GM21360 (cell line): ENCODE data around the gene KISS1R.
A peak's percentile ranks its signal among the peaks of the same experiment; 100 is the strongest.
"Not testable (repeated sequence)": the region's sequence is repeated elsewhere in the genome, so short reads cannot be mapped to it uniquely, and the experiment has no call there.

ENCODE experiments used
- ATAC-seq: cut with Tn5 transposase; IDR thresholded peaks from one replicate; pipeline ENCODE4 v1.9.1; 2021; ENCODE audit warnings: mild to moderate bottlenecking, moderate library complexity; ENCODE audit not compliant: unreplicated experiment

KISS1R gene

GRCh38 chr19:881385-882071 lies 35.6 kb upstream of the KISS1R start:
- no peak for ATAC-seq

GRCh38 chr19:882871-883497 lies 34.1 kb upstream of the KISS1R start:
- ATAC-seq, result no peak

- ATAC-seq, result no peak
Measured at GRCh38 chr19:883661-884211, 33.4 kb upstream of the KISS1R start.

- ATAC-seq, result no peak
Measured at GRCh38 chr19:884420-885211, 32.5 kb upstream of the KISS1R start.

DNA sequence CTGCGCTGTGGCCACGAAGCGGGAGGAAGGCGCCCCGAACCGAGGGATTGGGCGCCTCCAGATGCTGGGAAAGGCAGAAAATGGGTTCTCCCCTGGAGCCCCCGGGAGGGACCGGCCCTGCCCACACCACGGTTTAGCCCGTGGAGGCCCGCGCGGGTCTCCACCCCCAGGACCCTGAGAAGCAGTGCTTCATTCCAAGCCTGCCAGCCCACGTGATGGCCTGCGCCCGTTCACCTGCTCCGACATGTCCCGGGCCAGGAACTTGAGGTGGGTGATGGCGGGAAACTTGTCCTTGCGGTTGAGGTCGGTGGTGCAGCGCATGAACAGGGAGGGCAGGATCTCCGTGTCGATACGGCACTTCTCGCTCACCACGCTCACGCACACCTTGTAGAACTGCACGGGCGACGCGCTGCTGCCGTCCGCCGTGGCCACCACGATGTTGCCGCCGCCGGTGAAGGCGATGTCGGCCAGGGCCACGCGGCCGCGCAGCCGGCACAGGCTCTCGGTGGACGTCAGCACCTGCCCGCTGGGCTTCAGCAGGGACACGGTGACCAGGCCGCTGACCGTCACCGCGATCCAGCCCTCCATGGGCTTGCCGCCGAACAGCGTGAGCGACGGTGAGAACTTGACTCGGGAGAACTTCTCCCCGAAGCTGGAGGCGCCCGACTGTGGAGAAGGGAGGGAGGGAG lies 31.5 kb upstream of the KISS1R start:
- no peak for ATAC-seq

DNA sequence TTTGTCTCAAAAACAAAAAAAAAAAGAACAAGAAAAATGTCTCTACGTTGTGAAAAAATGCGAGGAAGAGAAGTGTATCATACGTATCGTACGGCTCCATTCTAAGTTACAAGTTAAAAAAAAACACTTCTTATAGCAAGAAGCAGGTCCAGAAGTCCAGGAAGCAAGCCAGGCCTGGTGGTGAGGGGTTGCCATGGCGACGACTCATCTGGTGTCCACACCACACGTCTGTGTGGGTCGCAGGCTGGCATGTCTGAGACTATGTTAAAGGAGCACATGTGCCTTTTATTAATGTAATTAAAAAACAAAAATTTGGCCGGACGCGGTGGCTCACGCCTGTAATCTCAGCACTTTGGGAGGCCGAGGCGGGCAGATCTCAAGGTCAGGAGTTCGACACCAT lies 30.1 kb upstream of the KISS1R start:
- no peak for ATAC-seq

DNA sequence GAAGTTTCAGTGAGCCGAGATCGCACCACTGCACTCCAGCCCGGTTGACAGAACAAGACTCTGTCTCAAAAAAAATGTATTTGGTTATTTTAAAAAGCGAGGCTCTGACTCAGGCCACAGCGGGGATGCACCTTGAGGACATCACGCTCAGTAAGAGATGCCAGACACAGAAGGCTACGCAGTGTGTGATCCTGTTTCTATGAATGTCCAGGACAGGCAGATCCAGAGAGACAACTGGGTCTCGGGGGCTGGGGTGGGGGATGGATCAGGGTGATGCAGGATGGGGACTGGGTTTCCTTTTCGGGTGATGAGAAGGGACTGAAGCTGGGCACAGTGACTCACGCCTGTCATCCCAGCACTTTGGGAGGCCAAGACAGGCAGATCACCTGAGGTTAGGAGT lies 29.5 kb upstream of the KISS1R start:
- no peak for ATAC-seq

DNA sequence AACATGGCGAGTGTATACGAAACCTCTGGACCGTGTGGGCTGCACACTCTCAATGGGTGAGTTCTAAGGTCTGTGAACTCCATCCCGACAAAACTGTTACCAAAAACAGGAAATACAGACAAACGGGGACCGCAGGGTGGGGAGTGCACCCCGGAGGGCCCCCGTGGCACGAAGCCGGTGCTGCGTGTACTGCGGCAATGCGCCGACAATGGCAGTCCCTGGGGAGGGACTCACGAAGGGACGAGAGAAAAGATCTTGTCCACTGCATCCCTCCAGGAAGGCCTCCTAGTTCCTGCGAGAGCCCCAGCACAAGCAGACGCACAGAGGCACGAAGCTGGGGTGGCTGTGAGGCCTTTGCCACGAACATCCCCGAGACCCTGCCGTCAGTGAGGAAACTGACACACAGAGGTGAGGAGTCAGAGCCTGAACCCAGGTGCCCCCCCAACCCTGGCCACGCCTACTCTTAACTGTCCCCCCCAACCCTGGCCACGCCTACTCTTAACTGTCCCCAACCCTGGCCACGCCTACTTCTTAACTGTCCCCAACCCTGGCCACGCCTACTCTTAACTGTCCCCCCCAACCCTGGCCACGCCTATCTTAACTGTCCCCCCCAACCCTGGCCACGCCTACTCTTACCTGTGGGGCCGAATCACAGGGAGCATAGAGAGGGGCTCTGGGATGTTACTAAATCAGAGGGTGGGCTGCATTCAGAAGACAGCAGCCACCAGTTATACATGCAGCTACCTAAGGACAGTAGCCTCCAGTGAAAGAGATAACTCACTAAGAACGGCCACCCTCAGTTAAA lies 28.4 kb upstream of the KISS1R start:
- ATAC-seq, result no peak

GRCh38 chr19:889662-890295 lies 27.4 kb upstream of the KISS1R start:
- ATAC-seq, result no peak

DNA sequence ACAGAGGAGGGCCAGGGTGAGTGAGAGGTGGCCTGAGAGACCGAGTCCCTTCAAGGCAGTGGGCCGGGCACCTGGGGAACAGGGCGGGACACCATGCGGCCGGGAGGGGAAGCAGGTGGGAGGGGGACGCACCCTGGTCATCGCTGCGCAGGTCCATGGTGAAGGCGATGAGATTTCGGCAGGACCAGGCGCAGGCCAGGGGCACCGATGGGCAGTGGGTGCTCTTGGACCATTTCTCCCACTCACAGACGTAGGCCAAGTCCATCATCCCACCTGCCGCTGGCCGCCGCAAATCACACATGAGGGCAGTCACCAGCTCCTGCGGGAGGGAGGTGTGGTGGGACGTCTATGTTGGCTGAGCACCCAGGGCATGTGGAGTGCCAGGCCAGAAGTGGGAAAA lies 26.3 kb upstream of the KISS1R start:
- no peak for ATAC-seq

DNA sequence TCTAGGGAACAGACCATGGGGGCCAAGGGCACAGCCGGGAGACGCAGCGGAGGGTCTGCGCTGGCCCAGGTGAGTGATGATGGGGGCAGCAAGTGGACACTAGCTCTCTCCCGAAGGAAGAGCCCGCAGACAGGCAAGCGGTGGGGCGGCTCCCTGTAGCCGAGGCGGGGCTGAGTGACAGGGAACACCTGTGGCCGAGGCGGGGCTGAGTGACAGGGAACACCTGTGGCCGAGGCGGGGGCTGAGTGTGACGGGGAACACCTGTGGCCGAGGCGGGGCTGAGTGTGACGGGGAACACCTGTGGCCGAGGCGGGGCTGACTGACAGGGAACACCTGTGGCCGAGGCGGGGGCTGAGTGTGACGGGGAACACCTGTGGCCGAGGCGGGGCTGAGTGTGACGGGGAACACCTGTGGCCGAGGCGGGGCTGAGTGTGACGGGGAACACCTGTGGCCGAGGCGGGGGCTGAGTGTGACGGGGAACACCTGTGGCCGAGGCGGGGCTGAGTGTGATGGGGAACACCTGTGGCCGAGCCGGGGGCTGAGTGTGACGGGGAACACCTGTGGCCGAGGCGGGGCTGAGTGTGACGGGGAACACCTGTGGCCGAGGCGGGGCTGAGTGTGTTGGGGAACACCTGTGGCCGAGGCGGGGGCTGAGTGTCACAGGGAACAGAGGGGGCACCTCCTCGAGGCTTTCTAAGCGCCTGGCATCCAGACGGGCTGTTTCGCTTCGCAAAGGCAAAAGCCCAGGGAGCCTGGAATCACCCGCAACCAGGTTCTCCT lies 25.5 kb upstream of the KISS1R start:
- not testable (repeated sequence) for ATAC-seq

- no peak for ATAC-seq
Measured at GRCh38 chr19:892243-892893, 24.8 kb upstream of the KISS1R start.

DNA sequence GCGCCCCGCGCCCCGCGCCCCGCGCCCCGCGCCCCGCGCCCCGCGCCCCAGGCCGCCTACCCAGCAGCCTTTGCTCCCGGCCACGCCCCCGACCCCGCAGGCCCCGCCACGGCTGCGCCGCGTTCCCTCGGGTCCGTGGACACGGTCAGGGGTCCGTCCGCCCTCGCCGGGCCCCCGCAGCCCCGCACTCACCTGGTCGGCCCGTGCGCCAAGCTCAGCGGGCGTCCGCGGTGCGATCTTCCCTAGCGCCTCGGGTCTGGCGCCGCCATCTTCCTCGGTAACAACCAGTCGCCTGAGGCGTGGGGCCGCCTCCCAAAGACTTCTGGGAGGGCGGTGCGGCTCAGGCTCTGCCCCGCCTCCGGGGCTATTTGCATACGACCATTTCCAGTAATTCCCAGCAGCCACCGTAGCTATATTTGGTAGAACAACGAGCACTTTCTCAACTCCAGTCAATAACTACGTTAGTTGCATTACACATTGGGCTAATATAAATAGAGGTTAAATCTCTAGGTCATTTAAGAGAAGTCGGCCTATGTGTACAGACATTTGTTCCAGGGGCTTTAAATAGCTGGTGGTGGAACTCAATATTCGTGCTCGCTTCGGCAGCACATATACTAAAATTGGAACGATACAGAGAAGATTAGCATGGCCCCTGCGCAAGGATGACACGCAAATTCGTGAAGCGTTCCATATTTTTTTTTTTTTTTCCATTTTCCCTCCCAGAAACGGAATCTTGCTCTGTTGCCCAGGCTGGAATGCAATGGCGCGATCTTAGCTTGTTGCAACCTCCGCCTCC lies 24.0 kb upstream of the KISS1R start, which contains the start of the genes MED16 and RNU6-9:
Gene MED16, minus strand, starts transcription at position 294 of the 796 bp plus-strand sequence. CDS start 2,056 bp downstream, outside the sequence.
Gene RNU6-9, plus strand, starts transcription at position 591 of the 796 bp plus-strand sequence.
- ATAC-seq, result peak; percentile 73

DNA sequence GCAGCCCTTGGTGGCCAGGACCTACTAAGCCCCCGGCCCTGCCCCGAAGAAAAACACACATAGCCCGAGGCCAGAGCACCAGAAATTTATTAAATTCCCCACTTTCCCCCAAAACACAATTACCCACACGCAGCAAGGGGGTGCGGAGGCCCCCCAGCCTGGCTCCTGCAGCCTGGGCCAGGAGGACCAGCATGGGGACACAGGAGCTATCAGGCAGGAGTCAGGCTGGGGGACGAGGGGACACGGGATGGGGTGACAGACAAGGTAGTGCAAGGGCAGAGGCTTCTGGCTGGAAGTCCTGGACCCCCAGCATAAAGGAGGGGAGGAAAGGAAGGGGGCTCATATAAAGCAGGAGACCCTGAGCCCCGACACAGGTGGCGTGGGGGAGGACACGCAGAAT lies 20.7 kb upstream of the KISS1R start:
- ATAC-seq, result no peak

GRCh38 chr19:896999-897398 lies 20.1 kb upstream of the KISS1R start:
- no peak for ATAC-seq

- no peak for ATAC-seq
Measured at GRCh38 chr19:897442-898039, 19.6 kb upstream of the KISS1R start.

DNA sequence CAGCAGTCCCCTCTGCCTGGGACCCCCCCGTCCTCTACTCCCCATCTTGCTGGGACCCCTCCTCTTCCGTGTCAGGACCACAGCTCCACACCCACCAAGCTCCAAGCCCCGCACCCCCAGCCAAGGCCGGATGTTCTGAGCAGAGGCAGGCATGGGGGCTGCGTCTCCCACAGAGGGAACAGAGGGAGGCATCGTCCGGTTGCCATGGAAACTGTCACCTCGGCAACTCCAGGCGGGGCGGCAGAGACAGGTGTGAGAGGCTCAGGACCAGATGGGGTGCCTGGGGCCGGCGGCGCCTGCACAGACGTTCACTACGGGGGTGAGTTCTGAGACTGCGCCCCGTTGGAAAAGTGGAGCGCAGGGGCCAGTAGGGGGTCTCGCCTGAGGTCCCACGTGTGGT lies 18.5 kb upstream of the KISS1R start:
- no peak for ATAC-seq
